ENCODE data around the gene OR2T11.

Gene OR2T11

GRCh38 chr1:248610301-248610700, 24.6 kb downstream of the OR2T11 start:
- H3K4me1 Mint-ChIP-seq = no peaks in the 10 kb centered on the region
- H3K36me3 Mint-ChIP-seq (ENCODE audit: low read depth) = no peaks in the 10 kb centered on the region
- TF ChIP-seq CTCF (IDR thresholded peaks at IDR 0.05; ENCODE audit: unreplicated experiment in 3 of 3) = no peak
- no peak overlapping the region for H3K4me3 Mint-ChIP-seq
- no peak overlapping the region for H3K27ac Mint-ChIP-seq
- H3K27me3 Mint-ChIP-seq (ENCODE audit: low read depth) = no peaks in the 10 kb centered on the region
- peaks cover 40% of the 10 kb centered on the region for H3K9me3 Mint-ChIP-seq

GRCh38 chr1:248599396-248599795, 35.5 kb downstream of the OR2T11 start:
- Mint-ChIP-seq H3K9me3 (peaks cover 39% of the 10 kb centered on the region), H3K27ac (no peak overlapping the region), H3K4me3 (no peak overlapping the region), H3K36me3 (ENCODE audit: low read depth) (no peaks in the 10 kb centered on the region), H3K27me3 (ENCODE audit: low read depth) (no peaks in the 10 kb centered on the region), H3K4me1 (no peaks in the 10 kb centered on the region)
- no peak for TF ChIP-seq CTCF (IDR thresholded peaks at IDR 0.05; ENCODE audit: unreplicated experiment in 3 of 3)

- no peak within 1 kb of the TSS for H3K27ac Mint-ChIP-seq
- no peak for TF ChIP-seq CTCF (IDR thresholded peaks at IDR 0.05; ENCODE audit: unreplicated experiment in 3 of 3)
- H3K4me3 Mint-ChIP-seq = no peak within 1 kb of the TSS
- peaks cover 42% of the 10 kb centered on the region for H3K9me3 Mint-ChIP-seq
- H3K36me3 Mint-ChIP-seq (ENCODE audit: low read depth) = no peaks in the 10 kb centered on the region
- no peaks in the 10 kb centered on the region for H3K27me3 Mint-ChIP-seq (ENCODE audit: low read depth)
- H3K4me1 Mint-ChIP-seq = no peaks in the 10 kb centered on the region
Observed at GRCh38 chr1:248597589-248597988, 37.3 kb downstream of the OR2T11 start, which contains the start of gene OR2T10. OR2T10 (minus strand) TSS chr1:248597700; CDS start chr1:248593768, 3,932 bp downstream.

GRCh38 chr1:248596615-248597014, 38.3 kb downstream of the OR2T11 start:
- H3K36me3 Mint-ChIP-seq (ENCODE audit: low read depth) = no peaks in the 10 kb centered on the region
- peaks cover 38% of the 10 kb centered on the region for H3K9me3 Mint-ChIP-seq
- H3K27ac Mint-ChIP-seq = no peak overlapping the region
- no peak overlapping the region for H3K4me3 Mint-ChIP-seq
- no peaks in the 10 kb centered on the region for H3K27me3 Mint-ChIP-seq (ENCODE audit: low read depth)
- no peak for TF ChIP-seq CTCF (IDR thresholded peaks at IDR 0.05; ENCODE audit: unreplicated experiment in 3 of 3)
- H3K4me1 Mint-ChIP-seq = no peaks in the 10 kb centered on the region

- Mint-ChIP-seq H3K9me3 (peaks cover 41% of the 10 kb centered on the region), H3K27ac (no peak overlapping the region), H3K4me1 (no peaks in the 10 kb centered on the region), H3K27me3 (ENCODE audit: low read depth) (no peaks in the 10 kb centered on the region), H3K4me3 (no peak overlapping the region), H3K36me3 (ENCODE audit: low read depth) (no peaks in the 10 kb centered on the region)
- no peak for TF ChIP-seq CTCF (IDR thresholded peaks at IDR 0.05; ENCODE audit: unreplicated experiment in 3 of 3)
Observed at GRCh38 chr1:248593226-248593625, 41.7 kb downstream of the OR2T11 start.

- no peaks in the 10 kb centered on the region for H3K36me3 Mint-ChIP-seq (ENCODE audit: low read depth)
- no peak overlapping the region for H3K27ac Mint-ChIP-seq
- H3K4me3 Mint-ChIP-seq = no peak overlapping the region
- H3K4me1 Mint-ChIP-seq = no peaks in the 10 kb centered on the region
- no peaks in the 10 kb centered on the region for H3K27me3 Mint-ChIP-seq (ENCODE audit: low read depth)
- peaks cover 45% of the 10 kb centered on the region for H3K9me3 Mint-ChIP-seq
- TF ChIP-seq CTCF (IDR thresholded peaks at IDR 0.05; ENCODE audit: unreplicated experiment in 3 of 3) = no peak
Observed at GRCh38 chr1:248592655-248593054, 42.2 kb downstream of the OR2T11 start.

All from nephron (organoid).